ENCODE measurements around the gene KIF1B.

GRCh38 chr1:10379101-10379620, 168.8 kb downstream of the KIF1B start:
- TF ChIP-seq POLR2A (IDR thresholded peaks at IDR 0.05) (no peak), CTCF (IDR thresholded peaks at IDR 0.05) (no peak)
